ENCODE measurements around the gene VASP.

- TF ChIP-seq CTCF (conservative IDR thresholded peaks at IDR 0.05; ENCODE audit: low read depth, low read length) (no peak), POLR2A (IDR thresholded peaks at IDR 0.05; ENCODE audit: low read depth, low read length) (no peak), SMC3 (IDR thresholded peaks at IDR 0.05; ENCODE audit: low read depth, low read length) (no peak), RAD21 (IDR thresholded peaks at IDR 0.05; ENCODE audit: low read length) (no peak), CEBPB (IDR thresholded peaks at IDR 0.05; ENCODE audit: low read depth, low read length) (no peak), USF2 (IDR thresholded peaks at IDR 0.05; ENCODE audit: low read depth, low read length) (no peak)
These were observed 6.2 kb upstream of the VASP start for GRCh38 chr19:45500918-45501729.

Data from IMR-90 (cell line).